GM08714 (cell line): Measurements from ENCODE around the gene ERC2.
"Not testable (repeated sequence)": the region's sequence is repeated elsewhere in the genome, so short reads cannot be mapped to it uniquely, and the experiment has no call there.

Experiments used
- H3K4me3 ChIP-seq: fragments of 200-500 bp; sonication (Bioruptor generic); 2 replicates; pipeline ENCODE4 v1.5.1; 2014; ENCODE audit warnings: mild to moderate bottlenecking, low read length, inconsistent platforms
- ZNF274 ChIP-seq: IDR thresholded peaks from 2 replicates; pipeline ENCODE4 v1.6.1; 2012; ENCODE audit warnings: mild to moderate bottlenecking, low read depth, low read length

ERC2 gene

DNA sequence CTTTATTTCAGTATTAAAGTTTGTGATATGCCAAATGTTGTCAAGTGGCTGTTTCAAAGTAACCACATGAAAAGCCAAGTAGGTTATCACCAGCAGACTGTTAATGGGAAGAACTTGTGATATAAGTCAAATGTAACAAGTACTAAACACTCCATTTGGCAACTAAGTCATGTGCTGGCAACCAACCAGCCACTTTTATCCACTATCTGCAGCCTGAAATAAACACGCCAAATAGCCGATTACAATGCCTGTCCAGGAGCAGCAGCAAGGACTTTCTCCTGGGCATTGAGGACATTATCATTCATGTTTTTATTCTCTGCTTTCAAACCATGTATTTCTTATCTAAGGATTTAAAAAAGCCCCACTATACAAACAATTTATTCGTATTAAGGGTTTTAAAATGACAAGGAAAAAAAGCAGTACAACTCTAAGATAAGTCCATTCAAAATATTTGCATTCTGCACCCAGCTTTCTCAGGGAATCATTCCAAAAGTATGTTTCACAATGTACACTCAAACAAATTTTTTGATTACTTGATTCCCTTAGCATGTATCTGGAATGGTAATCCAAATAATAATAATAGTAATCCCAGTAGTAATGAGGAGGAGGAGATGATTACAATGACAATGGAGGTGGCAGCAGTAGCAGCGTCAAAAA is 448.6 kb downstream of the ERC2 start:
- no peak overlapping the region for H3K4me3 ChIP-seq
- no peak for TF ChIP-seq ZNF274

GRCh38 chr3:56015374-56015773 is 452.9 kb downstream of the ERC2 start:
- H3K4me3 ChIP-seq: not testable (repeated sequence)

GRCh38 chr3:56012721-56013120 is 455.5 kb downstream of the ERC2 start:
- TF ChIP-seq ZNF274: no peak
- no peak overlapping the region for H3K4me3 ChIP-seq

DNA sequence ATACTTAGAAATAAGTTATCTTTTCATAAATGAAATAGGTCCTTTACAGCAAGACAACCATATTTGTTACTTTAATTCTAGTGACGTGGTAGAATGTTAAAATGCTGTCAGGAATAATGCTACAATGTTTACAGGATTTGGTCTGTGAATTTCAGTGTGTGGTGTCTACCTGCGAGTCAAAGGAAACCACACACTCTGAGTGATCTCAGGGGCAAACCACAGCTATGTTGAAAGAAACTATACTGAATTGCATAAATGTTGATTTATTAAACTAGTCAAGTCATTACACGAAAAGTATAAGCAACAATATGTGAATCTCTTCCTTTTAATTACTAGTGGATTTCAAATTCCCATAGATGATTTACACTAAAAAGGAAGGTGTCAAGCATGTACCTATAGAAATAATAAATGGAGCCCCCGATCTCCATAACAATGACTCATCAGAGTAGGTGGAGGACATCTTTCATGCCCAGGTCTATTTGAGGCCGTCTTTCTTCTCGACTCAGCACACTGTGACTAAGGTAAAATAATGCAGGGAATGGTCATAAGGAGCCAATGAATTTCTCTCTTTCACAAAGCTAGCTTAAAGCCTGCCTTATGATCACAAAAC is 463.0 kb downstream of the ERC2 start:
- H3K4me3 ChIP-seq: no peak overlapping the region
- no peak for TF ChIP-seq ZNF274

DNA sequence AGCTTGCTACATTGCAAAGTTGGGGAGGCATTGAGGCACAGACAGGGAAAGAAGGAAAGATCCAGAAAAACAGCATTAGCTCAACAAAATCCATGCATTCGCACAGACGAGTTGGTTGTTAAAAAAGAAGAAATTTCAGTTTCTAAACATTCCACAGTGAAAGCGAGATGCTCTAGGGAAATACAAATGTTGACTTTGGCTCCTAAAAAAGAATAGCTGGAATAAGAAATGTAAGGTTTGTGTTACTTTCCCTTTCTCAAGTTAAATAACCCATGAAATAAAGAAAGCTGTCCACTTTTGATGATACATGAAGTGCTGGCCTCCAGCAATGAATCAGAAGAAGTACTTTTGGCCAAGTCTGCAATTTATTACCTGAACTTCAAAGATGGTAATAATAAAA is 465.1 kb downstream of the ERC2 start:
- TF ChIP-seq ZNF274: no peak
- no peak overlapping the region for H3K4me3 ChIP-seq

GRCh38 chr3:56001991-56002390 is 466.3 kb downstream of the ERC2 start:
- H3K4me3 ChIP-seq: no peak overlapping the region
- TF ChIP-seq ZNF274: no peak

DNA sequence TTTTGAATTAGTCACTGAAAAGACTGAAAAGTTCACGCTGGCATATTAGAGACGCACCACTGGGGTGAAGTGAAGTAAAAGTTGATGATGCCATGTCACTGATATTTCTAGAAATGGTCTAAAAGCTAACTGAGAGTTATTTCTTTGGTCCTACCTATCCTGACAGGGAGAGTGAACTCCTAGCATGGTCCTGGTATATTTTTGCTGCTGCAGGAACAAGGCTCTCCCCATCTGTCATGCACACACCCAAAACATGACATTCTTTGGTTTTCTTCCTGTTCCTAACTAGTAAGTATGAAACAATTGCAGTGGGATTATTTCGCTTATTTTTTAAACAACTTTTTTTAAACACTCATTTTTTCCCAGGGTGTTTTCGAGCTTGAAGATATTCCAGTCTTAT is 466.7 kb downstream of the ERC2 start:
- no peak overlapping the region for H3K4me3 ChIP-seq
- no peak for TF ChIP-seq ZNF274

DNA sequence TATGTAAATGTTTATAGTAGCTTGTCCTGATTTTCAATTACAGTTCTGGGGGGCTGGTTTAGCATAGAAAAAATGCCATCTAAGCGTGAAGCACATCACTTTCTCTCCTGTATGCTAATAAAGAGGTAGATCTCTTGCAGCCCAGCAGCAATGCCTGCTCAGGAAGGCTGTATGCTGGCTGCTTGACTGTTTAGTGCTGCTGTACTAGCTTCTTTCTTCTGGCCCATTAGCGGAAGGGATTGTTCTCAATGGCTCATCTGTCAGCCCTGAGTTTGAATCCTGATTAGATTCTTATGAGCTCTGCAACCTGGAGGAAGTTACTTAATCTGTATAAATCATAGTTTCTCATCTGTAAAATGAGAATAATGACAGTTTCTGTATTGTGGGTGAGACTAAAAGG is 478.9 kb downstream of the ERC2 start:
- no peak for TF ChIP-seq ZNF274
- H3K4me3 ChIP-seq: no peak overlapping the region

DNA sequence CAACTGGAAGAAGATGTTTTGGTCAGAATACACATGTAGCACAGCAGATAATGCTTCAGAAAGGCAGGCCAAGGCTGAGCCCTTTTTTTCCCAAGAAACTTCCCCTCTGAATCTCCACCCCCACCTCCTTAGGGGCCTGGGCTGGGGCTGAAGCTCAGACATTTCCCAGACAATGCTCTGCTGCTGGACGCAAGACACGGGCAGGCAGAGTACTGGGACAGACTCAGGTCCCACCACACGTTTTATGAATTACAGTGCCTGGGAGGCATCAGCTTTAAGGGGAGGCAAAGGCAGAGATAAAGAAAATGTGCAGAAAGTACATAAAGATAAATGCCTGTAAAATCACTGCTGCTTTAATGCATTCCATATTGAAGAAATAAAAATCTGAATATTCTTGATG is 479.4 kb downstream of the ERC2 start:
- TF ChIP-seq ZNF274: no peak

DNA sequence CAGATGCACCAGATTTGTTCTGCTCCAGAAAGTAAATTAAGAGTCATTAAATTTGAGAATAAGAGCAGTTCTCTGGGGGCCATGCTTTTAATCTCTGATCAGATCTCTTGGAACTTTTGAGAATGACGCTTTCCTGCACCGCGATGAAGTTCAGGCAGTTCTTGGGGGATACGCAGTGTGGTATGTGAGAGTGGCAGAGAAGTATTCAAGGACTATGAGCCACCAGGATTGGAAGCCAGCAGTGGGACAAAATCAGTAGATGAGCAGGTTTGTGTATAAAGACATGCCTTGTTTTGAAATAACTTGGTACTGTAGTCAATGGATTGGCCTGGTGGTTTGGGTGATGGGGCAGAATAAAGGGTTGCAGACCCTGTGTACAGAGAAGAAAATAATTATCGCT is 483.6 kb downstream of the ERC2 start:
- no peak for TF ChIP-seq ZNF274
- no peak overlapping the region for H3K4me3 ChIP-seq

More for the DNA sequence above, 479.4 kb downstream of the ERC2 start:
- no peak overlapping the region for H3K4me3 ChIP-seq

DNA sequence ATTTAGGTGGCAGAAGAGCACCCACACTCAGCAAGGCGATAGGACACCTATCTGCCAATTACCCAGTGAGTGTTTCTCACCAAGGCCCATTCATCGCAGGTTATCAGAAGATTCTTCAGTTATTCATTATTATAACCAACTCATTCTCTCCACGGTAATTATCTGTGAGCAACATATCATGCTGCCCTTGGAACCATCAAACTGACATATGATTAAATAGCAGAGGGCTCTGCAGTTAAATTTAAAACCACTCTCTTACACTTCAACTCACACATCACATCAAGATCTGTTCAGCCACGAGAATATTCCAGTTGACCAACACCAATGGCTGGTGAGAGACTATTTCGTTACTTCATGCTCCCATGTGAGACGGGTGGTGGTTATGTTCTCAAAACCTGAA is 489.3 kb downstream of the ERC2 start:
- H3K4me3 ChIP-seq: no peak overlapping the region
- TF ChIP-seq ZNF274: no peak

- no peak for TF ChIP-seq ZNF274
- H3K4me3 ChIP-seq: no peak overlapping the region
Observed at GRCh38 chr3:55974421-55975165, 493.7 kb downstream of the ERC2 start.

DNA sequence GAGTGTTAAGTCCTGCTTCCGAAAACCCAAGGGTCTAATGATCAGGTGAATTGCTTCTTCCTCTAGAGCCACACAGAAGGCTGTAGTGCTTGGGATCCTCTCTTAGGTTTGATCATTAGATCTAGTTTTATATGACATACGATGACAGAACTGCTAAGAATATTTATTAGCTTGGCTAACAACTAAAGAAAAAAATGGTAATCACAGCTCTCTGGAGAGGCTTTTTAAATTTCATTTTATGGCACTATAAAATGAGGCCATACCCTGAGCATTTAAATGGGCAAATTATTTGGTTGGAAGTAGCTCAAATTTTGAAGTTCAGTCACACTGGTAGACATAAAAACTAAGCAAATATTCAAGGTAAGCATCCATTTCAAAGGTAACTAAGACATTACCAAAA is 498.6 kb downstream of the ERC2 start:
- no peak overlapping the region for H3K4me3 ChIP-seq
- TF ChIP-seq ZNF274: no peak

- no peak overlapping the region for H3K4me3 ChIP-seq
- no peak for TF ChIP-seq ZNF274
Observed at GRCh38 chr3:55968331-55968730, 499.9 kb downstream of the ERC2 start.

DNA sequence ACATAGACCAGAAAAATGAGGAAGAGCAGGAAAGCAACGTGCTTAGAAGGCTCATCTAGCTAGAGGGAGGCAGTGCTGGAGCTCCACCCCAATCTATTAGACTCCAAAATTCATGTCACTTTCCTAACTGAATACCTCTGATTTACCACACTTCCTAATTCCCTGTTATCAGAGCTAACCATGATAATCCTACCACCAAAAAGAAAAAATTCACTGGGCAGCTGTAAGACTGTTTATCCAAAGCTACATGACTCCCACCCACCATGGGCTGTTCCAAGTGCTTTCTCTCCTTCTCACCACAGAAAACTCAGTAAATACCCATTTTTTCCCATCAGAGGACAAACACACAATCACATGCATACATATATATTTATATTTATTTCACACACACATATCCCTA is 501.7 kb downstream of the ERC2 start:
- no peak overlapping the region for H3K4me3 ChIP-seq
- no peak for TF ChIP-seq ZNF274
